ENCODE results near the gene CYBRD1. TPM values are rescaled to one million over a fixed set of nuclear protein-coding genes. Genes with fewer than 3 reads are reported as not detected.

The CYBRD1 gene
- total RNA-seq, 4 donors from 2014 or later: 42.3 to 49.0 (median 43.4) TPM

GRCh38 chr2:171505374-171505773 lies 16.9 kb upstream of the CYBRD1 start:
- Histone ChIP-seq H3K9me3 (no peaks in the 10 kb centered on the region), H3K27ac (no peak overlapping the region), H3K27me3 (no peaks in the 10 kb centered on the region), H3K36me3 (no peaks in the 10 kb centered on the region), H3K4me3 (no peak overlapping the region), H3K4me1 (no peaks in the 10 kb centered on the region)
- intact Hi-C loops (cut with DNase I; ENCODE audit: low total_unique reads): no loop called here
- ATAC-seq (no peak), DNase-seq (no peak)
- no peak for TF ChIP-seq POLR2A (IDR thresholded peaks at IDR 0.05)
- no peak for TF ChIP-seq CTCF (IDR thresholded peaks at IDR 0.05 in 4 of 5, conservative IDR thresholded peaks at IDR 0.05 in 1 of 5)
- in situ Hi-C loops (cut with MboI; ENCODE audit: low sequenced_read_pairs in 4 of 4): no loop called here

- no peak overlapping the region for H3K27ac ChIP-seq
- H3K4me1 ChIP-seq: no peaks in the 10 kb centered on the region
- TF ChIP-seq POLR2A (IDR thresholded peaks at IDR 0.05) (no peak), CTCF (IDR thresholded peaks at IDR 0.05 in 4 of 5, conservative IDR thresholded peaks at IDR 0.05 in 1 of 5) (no peak)
- no peaks in the 10 kb centered on the region for H3K9me3 ChIP-seq
- no peak for ATAC-seq
- in situ Hi-C loops (cut with MboI; ENCODE audit: low sequenced_read_pairs in 4 of 4) (no loop called here), intact Hi-C loops (cut with DNase I; ENCODE audit: low total_unique reads) (no loop called here)
- no peak for DNase-seq
- no peaks in the 10 kb centered on the region for H3K27me3 ChIP-seq
- H3K36me3 ChIP-seq: no peaks in the 10 kb centered on the region
- no peak overlapping the region for H3K4me3 ChIP-seq
These were observed 12.1 kb upstream of the CYBRD1 start for GRCh38 chr2:171509945-171510731.

GRCh38 chr2:171512014-171512413 lies 10.3 kb upstream of the CYBRD1 start:
- no peak overlapping the region for H3K27ac ChIP-seq
- DNase-seq (no peak), ATAC-seq (no peak)
- H3K4me1 ChIP-seq: no peaks in the 10 kb centered on the region
- no peak overlapping the region for H3K4me3 ChIP-seq
- no peaks in the 10 kb centered on the region for H3K27me3 ChIP-seq
- in situ Hi-C loops (cut with MboI; ENCODE audit: low sequenced_read_pairs in 4 of 4) (no loop called here), intact Hi-C loops (cut with DNase I; ENCODE audit: low total_unique reads) (no loop called here)
- TF ChIP-seq CTCF (IDR thresholded peaks at IDR 0.05 in 4 of 5, conservative IDR thresholded peaks at IDR 0.05 in 1 of 5) (no peak), POLR2A (IDR thresholded peaks at IDR 0.05) (no peak)
- no peaks in the 10 kb centered on the region for H3K9me3 ChIP-seq
- H3K36me3 ChIP-seq: no peaks in the 10 kb centered on the region

GRCh38 chr2:171512683-171513195 lies 9.5 kb upstream of the CYBRD1 start:
- no peaks in the 10 kb centered on the region for H3K36me3 ChIP-seq
- no peak overlapping the region for H3K4me3 ChIP-seq
- H3K9me3 ChIP-seq: no peaks in the 10 kb centered on the region
- H3K27me3 ChIP-seq: no peaks in the 10 kb centered on the region
- no peak overlapping the region for H3K27ac ChIP-seq
- in situ Hi-C loops (cut with MboI; ENCODE audit: low sequenced_read_pairs in 4 of 4): no loop called here
- ATAC-seq: no peak
- no peaks in the 10 kb centered on the region for H3K4me1 ChIP-seq
- no peak for DNase-seq
- TF ChIP-seq CTCF (IDR thresholded peaks at IDR 0.05 in 4 of 5, conservative IDR thresholded peaks at IDR 0.05 in 1 of 5) (no peak), POLR2A (IDR thresholded peaks at IDR 0.05) (no peak)
- intact Hi-C loops (cut with DNase I; ENCODE audit: low total_unique reads): no loop called here

Data from gastrocnemius medialis (tissue), 4 donors.